ENCODE data around the gene ALOX15.
"Not testable (repeated sequence)": the region's sequence is repeated elsewhere in the genome, so short reads cannot be mapped to it uniquely, and the experiment has no call there.

ALOX15 gene

GRCh38 chr17:4663711-4664110 is 22.2 kb upstream of the ALOX15 start:
- Histone ChIP-seq H3K9ac (no peak overlapping the region), H3K4me1 (ENCODE audit: low read depth, poor library complexity, severe bottlenecking) (no peaks in the 10 kb centered on the region), H3K36me3 (ENCODE audit: insufficient read depth) (no peaks in the 10 kb centered on the region)

GRCh38 chr17:4658478-4659305 is 17.2 kb upstream of the ALOX15 start:
- no peak overlapping the region for H3K4me3 ChIP-seq (IDR thresholded peaks at IDR 0.05; ENCODE audit: insufficient read depth, low read depth, low read length)
- no peak overlapping the region for H3K9ac ChIP-seq
- no peak overlapping the region for H3K4me2 ChIP-seq
- no peak for TF ChIP-seq CTCF (conservative IDR thresholded peaks at IDR 0.05; ENCODE audit: low read depth, low read length)
- H3K4me1 ChIP-seq (ENCODE audit: low read depth, poor library complexity, severe bottlenecking), result no peaks in the 10 kb centered on the region
- H3K27ac ChIP-seq, result no peak overlapping the region
- no peaks in the 10 kb centered on the region for H3K79me2 ChIP-seq (ENCODE audit: insufficient read depth, low read depth)
- no peak overlapping the region for H2AFZ ChIP-seq (ENCODE audit: low read depth)
- H3K36me3 ChIP-seq (ENCODE audit: insufficient read depth), result no peaks in the 10 kb centered on the region
- no peaks in the 10 kb centered on the region for H3K27me3 ChIP-seq (ENCODE audit: insufficient read depth, low read depth)
- H4K20me1 ChIP-seq (ENCODE audit: insufficient read depth), result no peaks in the 10 kb centered on the region

More at GRCh38 chr17:4663711-4664110, 22.2 kb upstream of the ALOX15 start:
- H3K27ac ChIP-seq, result no peak overlapping the region
- TF ChIP-seq CTCF (conservative IDR thresholded peaks at IDR 0.05; ENCODE audit: low read depth, low read length), result no peak
- no peak overlapping the region for H2AFZ ChIP-seq (ENCODE audit: low read depth)
- no peaks in the 10 kb centered on the region for H3K79me2 ChIP-seq (ENCODE audit: insufficient read depth, low read depth)
- no peaks in the 10 kb centered on the region for H4K20me1 ChIP-seq (ENCODE audit: insufficient read depth)
- H3K4me3 ChIP-seq (IDR thresholded peaks at IDR 0.05; ENCODE audit: insufficient read depth, low read depth, low read length), result no peak overlapping the region
- H3K27me3 ChIP-seq (ENCODE audit: insufficient read depth, low read depth), result no peaks in the 10 kb centered on the region
- H3K4me2 ChIP-seq, result no peak overlapping the region

GRCh38 chr17:4657678-4658077 is 16.2 kb upstream of the ALOX15 start:
- H3K79me2 ChIP-seq (ENCODE audit: insufficient read depth, low read depth), result no peaks in the 10 kb centered on the region
- no peak overlapping the region for H3K4me2 ChIP-seq
- no peaks in the 10 kb centered on the region for H3K27me3 ChIP-seq (ENCODE audit: insufficient read depth, low read depth)
- no peak overlapping the region for H3K27ac ChIP-seq
- no peak overlapping the region for H2AFZ ChIP-seq (ENCODE audit: low read depth)
- TF ChIP-seq CTCF (conservative IDR thresholded peaks at IDR 0.05; ENCODE audit: low read depth, low read length), result no peak
- H3K36me3 ChIP-seq (ENCODE audit: insufficient read depth), result no peaks in the 10 kb centered on the region
- no peaks in the 10 kb centered on the region for H4K20me1 ChIP-seq (ENCODE audit: insufficient read depth)
- no peak overlapping the region for H3K4me3 ChIP-seq (IDR thresholded peaks at IDR 0.05; ENCODE audit: insufficient read depth, low read depth, low read length)
- no peak overlapping the region for H3K9ac ChIP-seq
- H3K4me1 ChIP-seq (ENCODE audit: low read depth, poor library complexity, severe bottlenecking), result no peaks in the 10 kb centered on the region

DNA sequence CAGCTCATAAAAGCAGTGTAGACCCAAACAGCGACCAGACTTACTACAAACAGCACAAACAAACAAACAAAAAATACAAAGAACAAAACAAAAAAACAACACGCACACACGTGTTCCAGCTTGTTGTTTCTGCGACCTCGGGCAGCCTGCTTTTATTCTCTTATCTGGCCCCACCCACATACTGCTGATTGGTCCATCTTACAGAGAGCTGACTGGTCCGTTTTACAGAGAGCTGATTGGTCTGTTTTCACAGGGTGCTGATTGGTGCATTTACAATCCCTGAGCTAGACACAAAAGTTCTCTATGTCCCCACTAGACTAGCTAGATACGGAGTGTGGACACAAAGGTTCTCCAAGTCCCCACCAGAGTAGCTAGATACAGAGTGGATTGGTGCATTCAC is 14.5 kb upstream of the ALOX15 start:
- H3K27me3 ChIP-seq (ENCODE audit: insufficient read depth, low read depth); H4K20me1 ChIP-seq (ENCODE audit: insufficient read depth); H3K4me3 ChIP-seq (IDR thresholded peaks at IDR 0.05; ENCODE audit: insufficient read depth, low read depth, low read length); H2AFZ ChIP-seq (ENCODE audit: low read depth); H3K9ac ChIP-seq; H3K4me2 ChIP-seq; H3K27ac ChIP-seq; H3K79me2 ChIP-seq (ENCODE audit: insufficient read depth, low read depth); H3K4me1 ChIP-seq (ENCODE audit: low read depth, poor library complexity, severe bottlenecking); H3K36me3 ChIP-seq (ENCODE audit: insufficient read depth): not testable (repeated sequence)

- Histone ChIP-seq H3K36me3 (ENCODE audit: insufficient read depth) (no peaks in the 10 kb centered on the region), H2AFZ (ENCODE audit: low read depth) (no peak overlapping the region), H3K9ac (no peak overlapping the region), H3K27me3 (ENCODE audit: insufficient read depth, low read depth) (no peaks in the 10 kb centered on the region), H3K4me1 (ENCODE audit: low read depth, poor library complexity, severe bottlenecking) (no peaks in the 10 kb centered on the region), H3K27ac (no peak overlapping the region), H4K20me1 (ENCODE audit: insufficient read depth) (no peaks in the 10 kb centered on the region), H3K4me3 (IDR thresholded peaks at IDR 0.05; ENCODE audit: insufficient read depth, low read depth, low read length) (no peak overlapping the region), H3K4me2 (no peak overlapping the region), H3K79me2 (ENCODE audit: insufficient read depth, low read depth) (no peaks in the 10 kb centered on the region)
- TF ChIP-seq CTCF (conservative IDR thresholded peaks at IDR 0.05; ENCODE audit: low read depth, low read length), result no peak
Measured at GRCh38 chr17:4652997-4653396, 11.5 kb upstream of the ALOX15 start.

All from KMS-11 (cell line).